ENCODE data around the gene NDN. TPM values are rescaled to one million over a fixed set of nuclear protein-coding genes. Genes with fewer than 3 reads are reported as not detected.

Gene NDN
- total and polyA plus RNA-seq, 7 donors = 5.5 to 96.2 (median 56.7) TPM

DNA sequence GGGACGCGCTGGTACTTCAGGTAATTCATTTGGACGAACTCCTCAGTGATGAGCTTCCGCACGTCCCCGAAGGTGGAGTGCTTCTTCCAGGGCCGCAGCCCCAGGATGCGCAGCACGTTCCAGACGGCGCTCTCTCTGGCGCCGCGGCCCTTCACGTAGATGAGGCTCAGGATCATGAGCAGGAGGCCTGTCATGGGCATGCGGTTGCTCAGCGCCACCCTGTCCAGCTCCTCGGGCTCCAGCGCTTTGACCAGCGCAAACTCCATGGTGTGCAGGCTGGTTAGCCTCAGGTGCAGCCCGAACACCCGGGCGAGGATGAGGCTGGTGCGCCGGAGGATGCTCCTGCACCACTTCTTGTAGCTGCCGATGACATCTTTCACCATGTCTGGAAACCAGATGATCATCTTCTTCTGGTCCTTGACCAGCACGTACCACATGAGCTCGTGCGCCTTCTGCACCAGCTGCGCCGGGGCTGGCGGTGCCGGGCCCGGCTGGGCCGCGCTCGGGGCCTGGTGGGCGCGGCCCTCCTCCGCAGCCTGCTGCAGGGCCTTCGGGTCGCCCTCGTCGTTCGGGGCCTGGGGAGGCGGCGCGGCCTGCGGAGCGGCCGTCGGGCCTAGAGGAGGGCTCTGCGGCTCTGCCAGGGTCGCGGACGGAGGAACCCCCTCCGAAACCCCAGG, 501 bp downstream of the NDN start:
- peaks cover 0 to 3% (median 0%) of the 10 kb centered on the region in 4 donors for H3K9me3 ChIP-seq
- peak overlapping the region; percentile 8 to 66 (median 54) for H3K27ac ChIP-seq
- peak overlapping the region; percentile 43 to 58 (median 52) for H3K4me3 ChIP-seq
- peaks cover 0 to 8% (median 0%) of the 10 kb centered on the region in 4 donors for H3K4me1 ChIP-seq
- H3K36me3 ChIP-seq = no peaks in the 10 kb centered on the region
- no peaks in the 10 kb centered on the region for H3K27me3 ChIP-seq
- intact Hi-C loops (cut with DNase I) = no loop called here
- TF ChIP-seq EP300 (IDR thresholded peaks at IDR 0.05) (no peak), POLR2AphosphoS5 (IDR thresholded peaks at IDR 0.05) (no peak), POLR2A (IDR thresholded peaks at IDR 0.05) (no peak)
- TF ChIP-seq, protein P1, sequence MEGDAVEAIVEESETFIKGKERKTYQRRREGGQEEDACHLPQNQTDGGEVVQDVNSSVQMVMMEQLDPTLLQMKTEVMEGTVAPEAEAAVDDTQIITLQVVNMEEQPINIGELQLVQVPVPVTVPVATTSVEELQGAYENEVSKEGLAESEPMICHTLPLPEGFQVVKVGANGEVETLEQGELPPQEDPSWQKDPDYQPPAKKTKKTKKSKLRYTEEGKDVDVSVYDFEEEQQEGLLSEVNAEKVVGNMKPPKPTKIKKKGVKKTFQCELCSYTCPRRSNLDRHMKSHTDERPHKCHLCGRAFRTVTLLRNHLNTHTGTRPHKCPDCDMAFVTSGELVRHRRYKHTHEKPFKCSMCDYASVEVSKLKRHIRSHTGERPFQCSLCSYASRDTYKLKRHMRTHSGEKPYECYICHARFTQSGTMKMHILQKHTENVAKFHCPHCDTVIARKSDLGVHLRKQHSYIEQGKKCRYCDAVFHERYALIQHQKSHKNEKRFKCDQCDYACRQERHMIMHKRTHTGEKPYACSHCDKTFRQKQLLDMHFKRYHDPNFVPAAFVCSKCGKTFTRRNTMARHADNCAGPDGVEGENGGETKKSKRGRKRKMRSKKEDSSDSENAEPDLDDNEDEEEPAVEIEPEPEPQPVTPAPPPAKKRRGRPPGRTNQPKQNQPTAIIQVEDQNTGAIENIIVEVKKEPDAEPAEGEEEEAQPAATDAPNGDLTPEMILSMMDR (IDR thresholded peaks at IDR 0.05) = no peak
- 44 to 47% methylated on average over 57 of the region's 57 CpGs for WGBS, 2 donors
- no peak for DNase-seq

DNA sequence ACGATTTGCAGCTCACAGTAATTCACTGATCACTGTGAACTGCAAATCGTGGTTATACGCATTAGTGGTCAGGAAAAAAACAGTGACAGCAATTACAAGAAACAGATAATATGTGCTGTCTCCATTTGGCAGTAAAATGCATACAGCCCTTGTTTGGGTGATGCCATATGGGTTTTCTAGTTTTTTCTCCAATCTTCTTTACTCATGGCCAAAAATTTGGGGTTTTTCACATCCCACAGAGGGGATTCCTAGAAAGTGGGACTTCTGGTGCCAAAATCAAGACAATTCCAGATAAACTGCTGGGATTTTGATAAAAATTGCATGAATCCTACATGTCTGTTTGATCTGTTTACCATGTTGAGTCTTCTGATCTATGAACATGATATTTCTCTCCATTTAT, 15.6 kb downstream of the NDN start:
- intact Hi-C loops (cut with DNase I) = no loop called here
- no peak for TF ChIP-seq POLR2A (IDR thresholded peaks at IDR 0.05)
- no peak for TF ChIP-seq EP300 (IDR thresholded peaks at IDR 0.05)
- TF ChIP-seq POLR2AphosphoS5 (IDR thresholded peaks at IDR 0.05) = no peak
- TF ChIP-seq, protein P1 (IDR thresholded peaks at IDR 0.05) = no peak
- WGBS, 2 donors = 62% methylated on average over 3 of the region's 3 CpGs

DNA sequence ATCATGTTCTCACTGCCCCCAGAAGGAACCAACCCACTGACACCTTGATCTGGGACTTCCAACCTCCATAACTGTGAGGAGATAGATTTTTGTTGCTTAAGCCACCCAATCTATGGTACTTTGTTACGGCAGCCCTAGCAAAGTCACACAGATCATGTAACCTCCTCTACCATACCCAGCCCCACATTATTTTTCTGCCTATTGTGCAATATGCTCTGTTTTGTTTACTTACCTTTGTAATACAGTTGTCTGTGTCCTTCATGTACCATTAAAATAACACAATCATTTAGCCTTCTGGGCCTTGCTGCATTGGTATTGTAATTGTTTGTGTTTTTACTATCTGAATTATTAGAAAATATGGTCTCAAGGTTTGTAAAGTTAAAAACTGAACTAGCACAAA, 16.1 kb downstream of the NDN start:
- 95 to 97% methylated on average over 1 of the region's 1 CpG for WGBS, 2 donors
- TF ChIP-seq POLR2AphosphoS5 (IDR thresholded peaks at IDR 0.05) (no peak), EP300 (IDR thresholded peaks at IDR 0.05) (no peak), POLR2A (IDR thresholded peaks at IDR 0.05) (no peak)
- TF ChIP-seq, protein P1 (IDR thresholded peaks at IDR 0.05) = no peak
- Histone ChIP-seq H3K9me3 (no peaks in the 10 kb centered on the region), H3K36me3 (no peaks in the 10 kb centered on the region), H3K4me1 (no peaks in the 10 kb centered on the region), H3K4me3 (no peak overlapping the region), H3K27ac (no peak overlapping the region), H3K27me3 (no peaks in the 10 kb centered on the region)
- intact Hi-C loops (cut with DNase I) = no loop called here
- no peak for DNase-seq

More for the DNA sequence above, 15.6 kb downstream of the NDN start:
- Histone ChIP-seq H3K9me3 (no peaks in the 10 kb centered on the region), H3K27ac (no peak overlapping the region), H3K4me3 (no peak overlapping the region), H3K27me3 (no peaks in the 10 kb centered on the region), H3K4me1 (no peaks in the 10 kb centered on the region), H3K36me3 (no peaks in the 10 kb centered on the region)
- DNase-seq = no peak

DNA sequence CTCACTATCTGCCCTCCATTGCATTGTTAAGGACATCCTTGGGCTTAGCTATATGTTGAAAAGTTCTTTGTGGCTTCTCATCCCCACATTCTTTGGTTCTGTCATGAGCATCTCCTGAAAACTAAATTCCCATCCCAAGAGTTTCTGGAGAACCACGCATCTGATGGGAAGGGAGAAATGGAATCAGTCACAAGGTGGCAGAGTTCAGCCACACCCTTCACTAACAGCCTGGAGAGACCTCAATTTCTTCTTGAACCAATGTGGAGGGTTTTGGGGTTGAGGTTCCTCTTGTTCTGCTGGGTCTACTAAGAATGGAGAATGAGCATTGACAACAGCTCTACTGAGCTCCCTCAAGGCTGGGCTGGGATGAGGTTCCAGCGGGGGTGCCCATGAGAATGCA, 23.9 kb downstream of the NDN start:
- Histone ChIP-seq H3K4me3 (no peak overlapping the region), H3K27me3 (no peaks in the 10 kb centered on the region), H3K9me3 (no peaks in the 10 kb centered on the region), H3K27ac (no peak overlapping the region), H3K36me3 (no peaks in the 10 kb centered on the region), H3K4me1 (no peaks in the 10 kb centered on the region)
- intact Hi-C loops (cut with DNase I) = no loop called here
- WGBS, 2 donors = 45 to 48% methylated on average over 2 of the region's 2 CpGs
- no peak for DNase-seq
- TF ChIP-seq POLR2A (IDR thresholded peaks at IDR 0.05) (no peak), EP300 (IDR thresholded peaks at IDR 0.05) (no peak), POLR2AphosphoS5 (IDR thresholded peaks at IDR 0.05) (no peak)
- TF ChIP-seq, protein P1 (IDR thresholded peaks at IDR 0.05) = no peak
